Rectal smooth muscle tissue (tissue), 1 donor: Measurements from ENCODE around the gene BMPR1B.

Experiments used
- H3K27ac ChIP-seq: one replicate; pipeline ENCODE4 v1.7.0; 2013; ENCODE audit warnings: low read depth, low read length, inconsistent platforms
- H3K27me3 ChIP-seq: one replicate; pipeline ENCODE4 v1.7.0; 2013; ENCODE audit warnings: low read length; ENCODE audit not compliant: control insufficient read depth, insufficient read depth
- H3K36me3 ChIP-seq: one replicate; pipeline ENCODE4 v1.7.0; 2013; ENCODE audit warnings: low read length; ENCODE audit not compliant: control insufficient read depth, insufficient read depth
- H3K4me1 ChIP-seq: one replicate; pipeline ENCODE4 v1.7.0; 2013; ENCODE audit warnings: low read length; ENCODE audit not compliant: control insufficient read depth, insufficient read depth
- H3K4me3 ChIP-seq: one replicate; pipeline ENCODE4 v1.7.0; 2013; ENCODE audit warnings: low read length
- H3K9ac ChIP-seq: one replicate; pipeline ENCODE4 v1.7.0; 2013; ENCODE audit warnings: low read length

BMPR1B gene

GRCh38 chr4:94739741-94740140, 18.0 kb upstream of the BMPR1B start:
- Histone ChIP-seq H3K4me1 (no peaks in the 10 kb centered on the region), H3K36me3 (no peaks in the 10 kb centered on the region), H3K27ac (no peak overlapping the region), H3K27me3 (no peaks in the 10 kb centered on the region), H3K9ac (no peak overlapping the region), H3K4me3 (no peak overlapping the region)

GRCh38 chr4:94741304-94741703, 16.5 kb upstream of the BMPR1B start:
- no peaks in the 10 kb centered on the region for H3K4me1 ChIP-seq
- no peaks in the 10 kb centered on the region for H3K27me3 ChIP-seq
- H3K9ac ChIP-seq = no peak overlapping the region
- H3K27ac ChIP-seq = no peak overlapping the region
- no peak overlapping the region for H3K4me3 ChIP-seq
- no peaks in the 10 kb centered on the region for H3K36me3 ChIP-seq

GRCh38 chr4:94743838-94744237, 13.9 kb upstream of the BMPR1B start:
- Histone ChIP-seq H3K9ac (no peak overlapping the region), H3K36me3 (no peaks in the 10 kb centered on the region), H3K4me3 (no peak overlapping the region), H3K27me3 (no peaks in the 10 kb centered on the region), H3K27ac (no peak overlapping the region), H3K4me1 (no peaks in the 10 kb centered on the region)

GRCh38 chr4:94744850-94745249, 12.9 kb upstream of the BMPR1B start:
- H3K36me3 ChIP-seq = no peaks in the 10 kb centered on the region
- H3K27me3 ChIP-seq = no peaks in the 10 kb centered on the region
- H3K4me3 ChIP-seq = no peak overlapping the region
- no peak overlapping the region for H3K27ac ChIP-seq
- H3K4me1 ChIP-seq = no peaks in the 10 kb centered on the region
- H3K9ac ChIP-seq = no peak overlapping the region

GRCh38 chr4:94746746-94747145, 11.0 kb upstream of the BMPR1B start:
- Histone ChIP-seq H3K4me1 (no peaks in the 10 kb centered on the region), H3K36me3 (no peaks in the 10 kb centered on the region), H3K27ac (no peak overlapping the region), H3K27me3 (no peaks in the 10 kb centered on the region), H3K4me3 (no peak overlapping the region), H3K9ac (no peak overlapping the region)

- Histone ChIP-seq H3K27ac (no peak overlapping the region), H3K4me1 (no peaks in the 10 kb centered on the region), H3K36me3 (no peaks in the 10 kb centered on the region), H3K4me3 (peak overlapping the region; percentile 61), H3K9ac (no peak overlapping the region), H3K27me3 (peaks cover 8% of the 10 kb centered on the region)
These were observed 465 bp downstream of the BMPR1B start for GRCh38 chr4:94758141-94758699.

- no peak overlapping the region for H3K9ac ChIP-seq
- peak overlapping the region; percentile 61 for H3K4me3 ChIP-seq
- H3K4me1 ChIP-seq = no peaks in the 10 kb centered on the region
- H3K27ac ChIP-seq = no peak overlapping the region
- peaks cover 8% of the 10 kb centered on the region for H3K27me3 ChIP-seq
- H3K36me3 ChIP-seq = no peaks in the 10 kb centered on the region
These were observed 1.1 kb downstream of the BMPR1B start for GRCh38 chr4:94758700-94759399.

- Histone ChIP-seq H3K27ac (no peak overlapping the region), H3K36me3 (no peaks in the 10 kb centered on the region), H3K4me1 (no peaks in the 10 kb centered on the region), H3K27me3 (peaks cover 8% of the 10 kb centered on the region), H3K4me3 (no peak overlapping the region), H3K9ac (no peak overlapping the region)
These were observed 2.0 kb downstream of the BMPR1B start for GRCh38 chr4:94759767-94760211.

GRCh38 chr4:94762326-94762725, 4.6 kb downstream of the BMPR1B start:
- Histone ChIP-seq H3K27me3 (peaks cover 7% of the 10 kb centered on the region), H3K27ac (no peak overlapping the region), H3K4me1 (no peaks in the 10 kb centered on the region), H3K9ac (no peak overlapping the region), H3K4me3 (no peak overlapping the region), H3K36me3 (no peaks in the 10 kb centered on the region)

GRCh38 chr4:94763005-94763404, 5.2 kb downstream of the BMPR1B start:
- no peak overlapping the region for H3K9ac ChIP-seq
- no peaks in the 10 kb centered on the region for H3K36me3 ChIP-seq
- no peak overlapping the region for H3K27ac ChIP-seq
- no peaks in the 10 kb centered on the region for H3K4me1 ChIP-seq
- no peak overlapping the region for H3K4me3 ChIP-seq
- peaks cover 4% of the 10 kb centered on the region for H3K27me3 ChIP-seq

- no peaks in the 10 kb centered on the region for H3K4me1 ChIP-seq
- H3K4me3 ChIP-seq = no peak overlapping the region
- H3K27me3 ChIP-seq = peaks cover 4% of the 10 kb centered on the region
- H3K27ac ChIP-seq = no peak overlapping the region
- H3K36me3 ChIP-seq = no peaks in the 10 kb centered on the region
- H3K9ac ChIP-seq = no peak overlapping the region
These were observed 5.7 kb downstream of the BMPR1B start for GRCh38 chr4:94763500-94763899.

- no peaks in the 10 kb centered on the region for H3K27me3 ChIP-seq
- H3K4me3 ChIP-seq = no peak overlapping the region
- H3K27ac ChIP-seq = no peak overlapping the region
- H3K4me1 ChIP-seq = no peaks in the 10 kb centered on the region
- no peaks in the 10 kb centered on the region for H3K36me3 ChIP-seq
- no peak overlapping the region for H3K9ac ChIP-seq
These were observed 6.3 kb downstream of the BMPR1B start for GRCh38 chr4:94764069-94764468.

GRCh38 chr4:94765174-94765573, 7.4 kb downstream of the BMPR1B start:
- Histone ChIP-seq H3K4me1 (no peaks in the 10 kb centered on the region), H3K27ac (no peak overlapping the region), H3K27me3 (no peaks in the 10 kb centered on the region), H3K4me3 (no peak overlapping the region), H3K36me3 (no peaks in the 10 kb centered on the region), H3K9ac (no peak overlapping the region)
